Body of pancreas (tissue), 4 donors: ENCODE results near the gene IMMT.

Experiments used
- POLR2A ChIP-seq, 3 donors: fragments of 450-650 bp; IDR thresholded peaks; one replicate each; pipeline ENCODE4 v1.6.1; 2016; ENCODE audit warnings: antibody characterized with exemption in 3 of 3, mild to moderate bottlenecking in 2 of 3
- TF ChIP-seq, protein P1 (sequence below), 7 experiments: fragments of 450-650 bp in 4 of 7; fragments of 200-600 bp in 3 of 7; sonication (generic) in 3 of 7; IDR thresholded peaks; one replicate each; pipeline ENCODE4 v1.5.1; 2016 to 2019; ENCODE audit warnings: antibody characterized with exemption in 7 of 7

DNA sequence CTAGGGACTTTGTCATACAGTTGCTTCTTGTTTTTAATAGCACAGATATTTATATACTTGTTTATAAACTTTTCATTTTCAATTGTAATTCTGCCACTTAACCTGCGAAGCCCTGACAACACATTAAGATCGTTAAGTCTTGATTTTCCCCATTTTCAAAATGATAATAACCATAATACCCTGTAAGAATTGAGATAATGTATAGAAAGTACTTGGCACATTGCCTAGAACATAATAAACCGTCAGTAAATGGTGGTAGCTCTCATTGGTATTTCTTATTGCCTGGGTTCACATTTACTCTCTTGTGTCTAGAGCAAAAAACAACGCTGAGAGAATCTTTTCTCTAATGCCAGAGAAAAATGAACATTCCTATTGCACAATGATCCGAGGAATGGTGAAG lies 70.6 kb downstream of the IMMT start:
- TF ChIP-seq, protein P1, sequence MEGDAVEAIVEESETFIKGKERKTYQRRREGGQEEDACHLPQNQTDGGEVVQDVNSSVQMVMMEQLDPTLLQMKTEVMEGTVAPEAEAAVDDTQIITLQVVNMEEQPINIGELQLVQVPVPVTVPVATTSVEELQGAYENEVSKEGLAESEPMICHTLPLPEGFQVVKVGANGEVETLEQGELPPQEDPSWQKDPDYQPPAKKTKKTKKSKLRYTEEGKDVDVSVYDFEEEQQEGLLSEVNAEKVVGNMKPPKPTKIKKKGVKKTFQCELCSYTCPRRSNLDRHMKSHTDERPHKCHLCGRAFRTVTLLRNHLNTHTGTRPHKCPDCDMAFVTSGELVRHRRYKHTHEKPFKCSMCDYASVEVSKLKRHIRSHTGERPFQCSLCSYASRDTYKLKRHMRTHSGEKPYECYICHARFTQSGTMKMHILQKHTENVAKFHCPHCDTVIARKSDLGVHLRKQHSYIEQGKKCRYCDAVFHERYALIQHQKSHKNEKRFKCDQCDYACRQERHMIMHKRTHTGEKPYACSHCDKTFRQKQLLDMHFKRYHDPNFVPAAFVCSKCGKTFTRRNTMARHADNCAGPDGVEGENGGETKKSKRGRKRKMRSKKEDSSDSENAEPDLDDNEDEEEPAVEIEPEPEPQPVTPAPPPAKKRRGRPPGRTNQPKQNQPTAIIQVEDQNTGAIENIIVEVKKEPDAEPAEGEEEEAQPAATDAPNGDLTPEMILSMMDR (IDR thresholded peaks at IDR 0.05), result no peak
- TF ChIP-seq POLR2A (IDR thresholded peaks at IDR 0.05), result no peak
